Measurements from ENCODE around the gene PPP6R1.

Gene PPP6R1

DNA sequence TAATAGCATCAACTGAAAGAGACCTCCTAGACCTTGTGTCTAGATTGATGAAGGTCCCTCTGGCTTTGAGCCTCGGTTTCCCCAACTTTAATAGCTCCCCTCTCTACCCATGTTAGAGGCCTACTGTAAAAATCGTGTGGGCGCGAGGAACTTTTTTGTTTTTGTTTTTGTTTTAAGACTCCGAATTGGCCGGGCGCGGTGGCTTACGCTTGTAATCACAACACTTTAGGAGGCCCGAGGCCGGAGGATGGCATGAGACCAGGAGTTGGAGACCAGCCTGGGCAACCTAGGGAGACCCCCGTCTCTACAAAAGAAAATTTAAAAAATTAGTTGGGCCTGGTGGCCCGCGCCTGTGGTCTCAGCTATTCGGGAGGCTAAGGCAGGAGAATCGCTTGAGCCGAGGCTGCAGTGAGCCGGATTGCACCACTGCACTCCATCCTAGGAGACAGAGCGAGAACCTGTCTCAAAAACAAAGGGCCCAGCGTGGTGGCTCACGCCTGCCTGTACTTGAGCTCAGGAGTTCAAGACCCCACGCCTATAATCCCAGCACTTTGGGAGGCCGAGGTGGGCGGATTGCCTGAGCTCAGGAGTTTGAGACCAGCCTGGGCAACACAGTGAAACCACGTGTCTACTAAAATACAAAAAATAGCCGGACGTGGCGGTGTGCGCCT lies 858 bp upstream of the PPP6R1 start:
- no peak for DNase-seq

DNA sequence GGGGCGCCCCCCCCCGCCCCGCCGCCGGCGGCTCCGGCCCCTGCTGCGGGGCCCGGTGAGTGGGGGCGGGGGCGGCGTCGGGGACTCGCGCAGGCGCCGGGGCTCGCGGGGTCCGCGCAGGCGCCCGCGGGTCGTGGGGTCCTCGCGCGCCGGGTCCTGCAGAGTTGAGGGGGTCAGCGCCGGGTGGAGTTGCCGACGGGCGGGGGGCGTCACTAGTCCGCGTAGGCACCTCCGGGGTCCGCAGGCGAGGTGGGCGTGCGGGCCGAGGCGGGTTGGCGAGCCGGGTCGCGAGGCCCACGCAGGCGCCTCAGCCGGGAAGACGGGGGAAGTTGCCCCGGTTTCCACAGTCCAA lies 365 bp downstream of the PPP6R1 start:
- DNase-seq: no peak

DNA sequence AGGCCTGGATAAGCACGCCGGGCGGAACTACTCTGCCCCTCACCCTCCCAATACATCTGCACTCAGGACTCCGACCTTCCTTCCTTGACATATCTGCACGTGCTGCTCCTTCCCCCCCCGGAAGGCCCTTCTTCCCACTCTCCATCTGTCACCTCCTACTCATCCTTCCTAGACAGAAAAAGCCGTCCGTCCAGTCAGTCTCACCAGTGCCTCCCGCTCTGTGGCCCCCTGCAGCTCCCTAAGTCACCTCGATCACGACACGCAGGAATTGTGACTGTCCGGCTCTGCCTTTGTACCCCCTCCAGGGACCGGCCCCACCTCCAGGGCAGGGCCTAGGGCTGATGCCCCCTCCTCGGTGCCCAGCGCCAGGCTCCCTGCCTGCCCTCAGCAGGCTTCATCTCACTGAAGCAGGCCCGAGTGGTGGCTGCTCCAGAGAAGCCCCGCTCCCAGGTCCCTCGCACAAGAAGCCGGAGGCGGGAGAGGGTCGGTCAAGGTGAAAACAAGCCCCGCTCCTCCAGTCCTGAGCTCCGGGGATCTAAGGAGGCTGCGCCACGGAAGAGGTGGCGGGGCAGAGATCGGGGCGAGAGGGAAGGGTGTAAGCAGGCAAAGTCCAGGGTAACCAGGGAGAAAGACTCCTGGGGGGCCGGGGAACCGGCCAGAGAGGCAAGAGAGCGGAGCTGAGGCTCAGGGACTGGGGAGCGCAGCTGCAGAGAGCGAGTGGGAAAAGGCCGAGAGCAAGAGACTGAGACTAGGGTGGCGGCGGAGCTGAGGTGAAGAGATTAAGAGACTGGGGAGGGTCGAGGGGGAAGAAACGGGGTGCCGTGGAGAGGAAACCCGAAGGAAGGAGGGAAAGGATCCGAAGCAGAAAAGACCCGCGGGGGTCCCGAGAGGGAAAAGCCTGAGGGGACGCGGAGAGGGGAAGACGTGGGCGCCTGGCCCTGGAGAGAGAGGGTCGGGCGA lies 1.1 kb downstream of the PPP6R1 start:
- DNase-seq: peak; percentile 56 to 58

DNA sequence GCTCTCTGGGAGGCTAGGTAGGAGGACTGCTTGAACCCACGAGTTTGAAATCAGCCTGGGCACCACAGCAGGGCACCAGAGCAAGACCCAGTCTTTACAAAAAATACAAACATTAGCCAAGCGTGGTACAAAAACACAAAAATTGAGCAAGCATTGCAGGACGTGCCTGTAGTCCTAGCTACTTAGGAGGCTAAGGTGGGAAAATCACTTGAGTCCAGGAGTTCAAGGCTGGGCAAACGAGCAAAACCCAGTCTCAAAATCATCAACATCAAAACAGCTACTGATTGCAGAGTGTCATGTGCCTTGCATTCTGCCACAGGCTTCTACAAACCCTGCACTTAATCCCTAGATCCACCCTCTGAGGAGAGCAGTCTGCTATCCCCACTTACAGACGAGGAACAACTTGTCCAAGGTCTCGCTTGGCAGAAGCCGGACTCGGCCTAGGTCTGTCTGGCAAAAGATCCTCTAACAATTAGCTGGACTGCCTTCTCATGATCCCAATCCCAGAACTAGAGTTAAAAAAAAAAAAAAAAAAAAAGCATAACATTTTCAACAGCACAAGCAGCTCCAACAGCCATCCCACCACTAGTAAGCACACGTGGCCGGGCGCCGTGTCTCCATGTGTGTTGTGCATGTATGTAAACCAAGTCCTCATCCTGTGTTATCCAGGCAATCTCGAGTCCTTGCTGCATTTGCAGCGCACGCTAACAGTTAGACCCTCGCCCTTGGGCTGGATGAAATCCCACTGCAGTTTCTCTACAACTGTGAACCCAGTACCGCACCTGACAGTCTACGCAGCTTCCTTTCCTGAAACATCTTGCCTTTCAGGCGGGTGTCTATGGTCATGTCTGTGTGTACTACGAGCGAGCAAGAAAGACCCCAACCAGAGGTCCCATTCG lies 2.0 kb downstream of the PPP6R1 start:
- DNase-seq: peak; percentile 23 to 55

DNA sequence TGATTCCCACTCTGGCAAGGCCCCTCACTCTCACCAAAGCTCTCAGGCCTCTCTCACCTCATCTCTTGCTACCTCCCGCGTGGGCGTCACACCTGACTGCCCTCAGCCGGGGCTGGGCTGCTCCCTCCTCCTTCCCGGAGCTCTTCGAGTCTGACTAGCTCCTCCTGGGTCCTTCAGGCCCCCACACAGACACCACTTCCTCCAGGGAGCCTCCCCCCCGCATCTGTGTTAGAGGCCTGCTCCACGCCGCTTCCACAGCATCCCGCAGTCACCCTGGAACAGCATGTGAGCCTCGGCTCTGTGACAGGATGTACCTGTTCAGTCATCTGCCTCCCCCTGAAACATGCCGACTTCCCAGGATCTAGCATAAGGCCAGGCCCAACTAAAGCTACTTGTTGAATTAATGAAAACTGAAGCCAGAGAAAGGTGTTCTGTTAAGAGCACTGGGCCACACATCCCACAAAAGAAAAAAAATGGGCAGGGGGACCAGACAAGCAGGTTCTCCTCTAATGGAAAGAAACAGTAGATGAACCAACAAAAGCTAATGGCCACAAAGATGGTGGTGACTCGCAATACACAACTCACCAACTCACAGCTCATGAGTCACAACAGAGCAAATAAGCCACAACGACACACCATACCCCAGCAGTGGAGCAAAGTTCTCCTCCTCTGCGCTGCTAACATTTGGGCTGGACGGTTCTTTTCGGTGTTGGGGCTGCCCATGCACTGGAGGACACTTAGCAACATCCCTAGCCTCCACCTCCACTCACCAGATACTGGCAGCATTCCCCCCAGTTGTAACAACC lies 3.0 kb downstream of the PPP6R1 start:
- peak; percentile 73 to 78 for DNase-seq

DNA sequence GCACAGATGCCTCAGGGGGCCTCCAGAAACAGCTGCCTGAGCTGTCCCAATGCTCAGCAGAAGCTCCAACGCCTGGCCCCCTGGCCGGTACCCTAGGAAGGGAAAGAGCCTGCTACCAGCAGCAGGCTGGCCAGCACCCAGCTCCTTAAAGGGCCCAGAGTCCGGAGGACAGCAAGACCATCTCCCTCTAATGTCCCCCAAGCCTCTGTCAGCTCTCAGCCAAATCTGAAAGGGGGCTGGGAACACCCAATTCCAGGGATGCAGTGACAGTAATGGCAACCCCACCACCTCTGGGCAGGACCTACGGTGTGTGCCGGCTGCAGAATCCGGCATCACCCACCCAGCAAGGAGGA lies 4.2 kb downstream of the PPP6R1 start:
- DNase-seq: peak in 1 of 2 experiments; percentile 34

DNA sequence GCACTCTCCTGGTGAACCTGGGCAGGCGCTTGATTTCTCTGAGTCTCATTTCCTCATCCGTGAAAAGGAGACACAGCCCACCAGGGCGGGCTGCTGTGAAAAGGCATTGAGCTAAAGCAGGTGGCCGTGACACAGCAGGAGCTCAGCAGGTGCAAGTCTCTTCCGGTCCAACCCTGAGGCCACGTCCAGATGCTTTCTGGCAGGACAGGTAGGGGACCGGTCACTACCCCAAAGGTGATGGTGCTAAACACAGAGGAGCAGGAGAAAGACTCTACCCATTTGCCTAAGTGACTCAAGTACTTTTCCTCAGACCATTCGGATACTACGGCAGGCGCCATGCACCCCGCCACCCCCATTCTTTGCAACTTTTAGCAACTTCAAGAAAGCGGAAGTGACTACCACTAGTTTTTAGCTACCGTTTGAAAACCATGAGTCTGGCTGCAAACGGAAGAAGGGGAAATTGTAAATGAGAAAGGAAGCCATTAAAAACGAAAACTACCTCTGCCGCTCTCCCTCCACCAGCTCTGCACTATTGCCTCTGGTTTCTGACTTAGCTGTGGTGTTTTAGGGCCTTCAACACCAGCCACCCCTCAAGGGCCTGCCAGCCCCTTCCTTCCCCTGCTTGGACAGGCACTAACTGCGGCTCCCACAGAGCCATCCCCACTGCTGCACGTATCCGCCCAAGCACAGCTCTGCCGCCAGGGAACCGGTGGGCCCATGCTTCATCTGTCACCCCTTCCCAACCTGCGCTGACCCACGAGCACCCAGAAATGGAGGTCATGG lies 4.8 kb downstream of the PPP6R1 start:
- peak; percentile 74 to 76 for DNase-seq

DNA sequence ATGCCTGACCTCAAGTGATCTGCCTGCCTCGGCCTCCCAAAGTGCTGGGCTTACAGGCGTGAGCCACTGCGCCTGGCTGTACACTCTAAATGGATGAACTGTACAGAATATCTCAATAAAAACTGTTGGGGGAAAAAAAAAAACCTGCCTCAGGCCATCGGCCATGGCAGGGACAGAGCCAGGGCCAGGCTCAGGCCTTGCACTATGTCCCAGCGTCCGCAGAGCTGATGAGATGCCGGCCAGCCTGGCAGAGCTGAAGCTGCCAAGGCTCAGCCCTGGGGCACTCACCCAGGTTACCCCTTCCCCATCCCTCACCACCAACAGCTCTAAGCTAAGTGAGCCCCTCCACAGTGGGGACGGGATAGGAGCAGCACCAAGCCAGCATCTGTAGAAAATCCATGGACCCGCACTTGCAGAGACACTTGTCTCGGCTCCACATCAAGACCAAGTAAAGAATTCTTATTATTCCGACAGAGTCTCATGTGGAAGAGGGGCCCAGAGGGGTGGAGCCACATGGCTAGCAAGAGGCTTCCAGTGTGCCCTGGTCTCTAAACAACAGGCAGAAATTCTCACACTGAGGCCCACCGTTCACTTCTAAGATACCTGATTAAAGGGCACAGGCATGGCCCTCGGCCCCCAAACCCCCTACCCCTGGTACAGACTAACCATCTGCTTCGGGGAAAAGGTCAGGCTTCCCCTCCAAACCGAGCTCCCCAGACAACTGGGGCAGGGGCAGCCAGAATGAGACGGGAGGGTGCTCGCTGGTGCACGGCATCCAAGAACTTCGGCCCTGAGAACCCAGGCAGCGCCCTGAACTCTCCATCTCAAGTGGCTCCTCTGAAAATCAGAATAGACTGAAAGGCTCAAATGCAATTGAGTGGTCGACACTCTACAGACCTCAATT lies 5.8 kb downstream of the PPP6R1 start:
- DNase-seq: peak; percentile 35 to 38

DNA sequence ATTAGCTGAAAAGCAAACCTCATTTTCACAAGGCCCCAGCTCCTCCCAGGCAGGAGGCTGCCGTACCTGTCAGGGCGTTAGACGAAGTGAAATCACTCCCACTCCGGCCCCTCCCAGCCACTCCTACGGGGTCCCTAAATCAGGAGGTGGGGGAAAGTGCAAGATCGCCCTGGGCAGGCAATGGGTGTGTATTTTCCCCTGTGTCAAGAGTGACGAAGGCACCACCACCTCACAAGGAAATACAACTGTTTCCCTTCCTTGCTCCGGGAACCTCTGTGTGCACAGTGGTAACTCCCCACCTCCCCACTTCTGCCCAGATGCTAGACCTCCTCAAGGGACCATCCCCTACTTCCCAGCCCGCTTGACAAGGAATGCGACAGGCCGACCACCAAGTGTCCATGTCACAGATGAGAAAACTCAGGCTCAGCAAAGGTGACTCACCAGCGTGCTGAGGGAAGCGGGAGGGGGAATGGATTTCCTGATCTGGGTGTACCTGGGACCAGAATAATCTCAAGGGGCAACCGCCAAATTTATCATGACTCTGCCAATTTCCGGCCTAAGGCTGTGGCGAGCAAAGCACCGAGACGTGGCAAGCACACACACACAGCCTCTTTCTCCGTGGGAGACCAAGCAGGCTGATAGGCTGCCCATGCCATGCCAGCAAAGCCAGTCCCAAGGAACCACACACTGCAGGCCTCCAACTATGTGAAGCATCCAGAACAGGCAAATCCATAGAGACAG lies 7.3 kb downstream of the PPP6R1 start:
- DNase-seq: peak; percentile 71

DNA sequence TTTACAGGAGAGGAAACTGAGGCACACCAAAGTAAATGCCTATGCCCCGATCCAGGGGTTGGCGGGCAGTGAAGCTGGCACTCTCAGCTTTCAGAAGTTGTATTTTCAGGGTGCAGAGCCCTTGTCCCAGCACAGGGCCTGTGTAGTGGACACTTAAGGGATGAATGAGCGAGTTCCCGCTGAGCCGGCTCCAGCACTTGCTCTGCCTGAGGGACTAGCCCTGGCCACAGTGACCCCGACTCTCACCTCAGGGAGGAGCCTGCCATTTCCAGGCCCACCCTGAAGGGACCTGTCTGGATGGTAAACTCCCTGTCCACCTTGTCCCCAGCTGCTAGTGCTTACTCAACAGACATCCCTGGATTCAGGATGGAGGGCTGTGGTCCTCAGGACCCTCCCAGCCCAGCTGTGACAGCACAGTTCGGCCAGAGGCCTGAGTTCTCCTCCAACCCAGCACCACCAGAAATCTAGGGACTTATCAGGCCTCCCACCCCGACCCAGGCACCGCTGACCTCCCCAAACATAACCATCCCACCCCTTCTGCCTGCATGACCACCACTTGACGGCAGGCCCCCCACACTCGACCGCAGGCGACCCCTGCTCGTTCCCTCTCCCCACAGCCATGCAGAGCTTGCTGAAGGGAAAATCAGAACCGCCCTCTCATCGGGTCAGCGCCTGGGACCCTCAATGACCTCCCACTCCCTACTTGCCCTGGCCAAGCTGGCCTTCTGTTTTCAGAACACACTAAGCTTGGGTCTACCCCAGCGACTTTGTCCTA lies 8.4 kb downstream of the PPP6R1 start:
- DNase-seq: no peak

DNA sequence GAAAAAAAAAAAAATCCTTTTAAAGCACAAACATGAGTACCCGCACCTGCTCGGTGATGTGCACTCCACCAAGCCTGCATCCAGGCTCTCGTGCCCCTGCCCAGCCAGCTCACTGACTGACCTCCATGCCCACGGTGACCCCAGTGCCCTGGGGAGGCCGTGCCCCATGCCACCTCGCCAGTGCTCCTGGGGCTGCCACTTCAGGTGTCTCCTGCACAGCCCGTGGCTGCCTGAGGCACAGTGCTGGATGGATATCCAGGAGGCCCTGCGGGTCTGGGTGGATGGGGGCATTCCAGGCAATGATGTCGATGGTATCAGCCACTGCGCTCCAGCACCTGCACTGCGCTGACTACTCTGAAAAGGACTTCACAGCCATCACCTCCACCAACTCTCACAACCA lies 9.0 kb downstream of the PPP6R1 start:
- DNase-seq: no peak

DNA sequence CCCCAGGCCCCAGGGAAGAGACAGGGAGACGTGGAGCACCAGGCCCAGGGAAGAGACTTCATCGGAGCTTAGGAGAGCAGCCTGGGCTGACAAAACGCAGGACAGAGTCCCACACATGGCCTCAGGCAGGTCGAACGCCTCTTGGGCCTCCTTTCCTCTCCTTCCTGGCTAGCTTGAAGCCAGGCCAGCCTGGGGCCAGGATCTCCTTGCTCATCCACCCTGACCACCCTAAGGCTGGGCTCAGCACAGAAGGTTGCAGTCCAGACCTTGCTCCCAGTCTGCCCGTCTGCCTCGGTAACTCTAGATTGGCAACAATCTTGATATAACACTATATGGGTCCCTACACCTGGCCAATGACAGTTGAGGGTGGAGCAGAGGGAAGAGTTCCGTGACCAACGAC lies 10.1 kb downstream of the PPP6R1 start:
- no peak for DNase-seq

DNA sequence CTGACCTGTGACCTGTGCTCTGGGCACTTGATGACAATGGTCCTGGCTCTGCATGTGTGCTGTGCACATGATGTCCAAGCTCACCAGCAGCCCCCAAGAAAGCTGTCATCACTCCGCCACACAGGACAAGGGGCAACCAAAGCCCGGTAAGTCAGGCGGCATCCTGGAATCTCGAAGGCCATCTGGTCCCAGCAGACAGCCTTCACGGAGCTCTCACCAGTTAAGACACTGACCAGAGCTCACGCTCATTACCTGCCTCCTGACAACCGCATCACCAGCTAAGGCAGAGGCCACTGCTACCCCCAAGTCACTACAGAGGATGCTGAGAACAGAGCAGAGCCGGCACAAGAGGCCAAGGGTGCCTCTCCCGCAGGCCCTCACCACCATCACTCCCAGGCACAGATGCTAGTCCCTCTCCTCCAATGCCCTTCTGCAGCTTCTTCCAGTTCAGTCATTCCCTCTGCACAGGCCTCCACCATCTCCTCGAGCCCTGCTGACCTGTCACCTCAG lies 10.6 kb downstream of the PPP6R1 start:
- DNase-seq: no peak

DNA sequence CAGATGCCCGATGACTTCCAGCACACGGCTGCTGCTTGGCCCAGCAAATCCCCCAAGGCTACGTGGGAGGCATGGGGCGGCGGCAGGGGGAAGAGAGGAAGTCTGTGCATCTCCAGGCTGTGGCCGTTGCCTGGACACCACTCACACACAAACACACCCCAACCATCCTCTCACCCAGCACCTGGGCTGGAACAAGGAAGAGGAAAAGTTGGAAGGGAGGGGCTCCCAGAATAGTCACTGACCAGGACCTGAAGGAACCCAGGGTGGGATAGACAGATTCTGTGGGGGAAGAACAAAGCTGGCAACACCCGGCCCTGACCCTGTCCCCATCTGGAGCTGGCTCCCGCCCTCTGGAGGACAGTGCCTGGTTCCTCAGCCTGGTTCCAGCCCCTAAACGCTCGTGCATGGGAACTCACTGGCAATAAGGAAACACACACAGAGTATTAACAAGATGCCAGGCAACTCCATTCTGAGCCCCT lies 11.2 kb downstream of the PPP6R1 start:
- DNase-seq: no peak

DNA sequence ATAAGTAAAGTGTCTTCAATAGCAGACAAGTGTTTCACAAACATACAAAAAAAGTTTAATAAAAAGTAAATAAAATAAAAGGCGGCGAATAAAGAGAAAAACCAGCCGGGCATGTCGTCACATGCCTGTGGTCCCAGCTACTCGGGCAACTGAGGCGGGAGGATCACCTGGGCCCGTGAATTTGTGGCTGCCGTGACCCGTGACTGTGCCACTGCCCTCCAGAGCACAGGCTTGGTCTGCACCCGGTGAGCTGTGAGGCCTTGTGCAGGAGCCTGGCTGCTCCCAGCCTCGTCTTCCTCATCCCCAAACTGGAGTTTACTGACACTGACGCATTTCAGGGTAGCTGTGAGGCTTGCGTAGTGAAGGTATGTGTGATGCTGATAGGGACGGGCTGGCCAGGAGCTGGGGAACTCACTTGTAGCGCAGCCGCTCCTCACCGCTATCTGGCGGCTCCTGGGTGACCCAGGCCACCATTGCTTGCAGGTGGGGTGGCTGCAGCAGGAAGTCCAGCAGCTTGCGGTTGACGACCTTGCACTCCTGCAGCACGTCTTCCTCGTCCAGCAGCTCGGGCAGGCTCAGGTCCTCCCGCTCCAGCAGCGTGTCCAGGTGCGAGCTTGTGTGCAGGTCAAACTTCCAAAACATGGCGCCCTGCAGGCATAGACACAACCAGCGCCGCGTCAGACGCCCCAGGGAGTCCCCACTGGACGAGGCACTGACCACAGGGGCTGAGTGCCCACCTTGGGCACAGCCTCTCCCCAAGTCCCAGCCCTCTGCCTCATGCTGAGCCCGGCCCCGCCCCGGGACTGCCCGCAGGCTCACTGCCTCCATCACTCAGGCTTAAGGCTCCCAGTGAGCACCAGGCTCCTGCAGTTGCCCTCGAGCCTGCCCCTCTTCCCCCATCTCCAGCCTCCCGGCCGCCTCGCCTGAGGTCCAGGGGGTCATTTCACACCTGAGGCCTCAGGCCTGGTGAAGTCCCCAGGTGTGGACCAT lies 12.1 kb downstream of the PPP6R1 start:
- DNase-seq: no peak

DNA sequence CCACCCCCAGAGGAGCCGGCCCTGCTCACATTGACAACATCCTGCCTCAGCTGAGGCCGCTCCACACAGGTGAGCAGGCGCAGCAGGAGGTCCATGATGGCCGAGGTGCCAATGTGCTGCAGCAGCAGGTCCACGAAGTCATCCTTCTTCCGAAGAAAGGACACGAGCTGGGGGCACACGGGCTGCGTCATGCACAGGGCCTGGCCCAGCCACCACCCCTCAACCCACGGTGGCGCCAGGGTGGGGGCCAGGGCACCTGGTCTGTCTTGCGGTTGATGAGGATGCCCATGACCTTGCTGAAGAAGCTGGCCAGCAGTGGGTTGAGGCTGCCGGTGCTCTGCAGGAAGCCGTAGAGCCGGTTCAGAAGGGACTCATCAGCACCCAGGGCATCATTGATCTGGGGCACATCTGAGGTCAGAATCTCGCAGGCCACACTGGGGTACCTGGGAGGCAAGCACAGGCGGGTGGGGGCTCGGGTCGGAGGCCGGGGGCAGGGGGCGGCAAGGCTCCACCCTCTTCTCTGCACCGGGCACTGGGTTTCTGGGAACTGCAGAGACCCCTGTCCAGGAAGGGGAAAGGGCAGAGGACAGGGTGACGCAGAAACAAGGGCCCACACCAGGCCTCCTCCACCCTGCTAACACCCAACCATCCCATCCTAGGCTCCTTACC lies 13.4 kb downstream of the PPP6R1 start:
- no peak for DNase-seq
